H1 (cell line): Measurements from ENCODE around the gene EXOSC5. TPM values are rescaled to one million over a fixed set of nuclear protein-coding genes. Genes with fewer than 3 reads are reported as not detected.

Source experiments
- CTCF ChIA-PET: fragments of 300-600 bp; sonication (Branson Sonifier 250); formaldehyde crosslinking; loops from one replicate; lab custom pipeline; 2021; ENCODE audit not compliant: partially characterized antibody; lab: Charles Lee
- POLR2A ChIA-PET: fragments of 300-600 bp; sonication (Branson Sonifier 250); formaldehyde crosslinking; loops from one replicate; lab custom pipeline; 2021; ENCODE audit warnings: inconsistent platforms; ENCODE audit not compliant: partially characterized antibody; lab: Charles Lee
- DNase-seq, 2 experiments: peaks; one replicate each; pipeline versions ENCODE4 v3.0.0 to v3.0.0-alpha.2; 2010 to 2022; ENCODE audit warnings: low spot score in 2 of 2, low read depth in 1 of 2, mixed read lengths in 1 of 2
- FAIRE-seq: peaks from 2 replicates; lab custom pipeline; 2011; peaks lifted over from hg19 to GRCh38; lab: Jason Lieb, UNC
- H2AFZ ChIP-seq: 2 replicates; pipeline ENCODE4 v1.8.1; 2012; ENCODE audit warnings: low read length, inconsistent platforms
- H2AK5ac ChIP-seq: 2 replicates; pipeline ENCODE4 v1.6.1; 2013; ENCODE audit warnings: low read depth, low read length
- H2BK120ac ChIP-seq: replicated peaks from 2 replicates; pipeline ENCODE3; 2013; ENCODE audit warnings: low read depth, low read length, inconsistent platforms
- H2BK12ac ChIP-seq: 2 replicates; pipeline ENCODE4 v1.6.1; 2013; ENCODE audit warnings: low read depth, low read length
- H2BK15ac ChIP-seq: 2 replicates; pipeline ENCODE4 v1.6.1; 2013; ENCODE audit warnings: low read length
- H2BK20ac ChIP-seq: 2 replicates; pipeline ENCODE4 v1.6.1; 2013; ENCODE audit warnings: low read length
- H2BK5ac ChIP-seq: 2 replicates; pipeline ENCODE4 v1.6.1; 2013; ENCODE audit warnings: low read depth, low read length
- H3K14ac ChIP-seq: 2 replicates; pipeline ENCODE4 v1.6.1; 2013; ENCODE audit warnings: inconsistent platforms; ENCODE audit not compliant: insufficient read length
- H3K18ac ChIP-seq: 2 replicates; pipeline ENCODE4 v1.6.1; 2013; ENCODE audit warnings: low read length; ENCODE audit errors: extremely low read depth
- H3K23ac ChIP-seq: 2 replicates; pipeline ENCODE4 v1.6.1; 2013; ENCODE audit warnings: inconsistent platforms; ENCODE audit not compliant: insufficient read length
- H3K23me2 ChIP-seq: 2 replicates; pipeline ENCODE4 v1.6.1; 2013; ENCODE audit warnings: low read depth, low read length
- H3K27ac ChIP-seq: 2 replicates; pipeline ENCODE4 v1.6.1; 2011; ENCODE audit warnings: low read depth, low read length, inconsistent platforms
- H3K27me3 ChIP-seq, 4 experiments: replicated peaks in 1 of 4; 1 replicate in 1 of 4; 2 replicates in 3 of 4; pipeline versions ENCODE4 v1.6.1 to v1.8.1; 2011 to 2013; ENCODE audit warnings: low read length in 3 of 4, mild to moderate bottlenecking in 3 of 4, inconsistent platforms in 2 of 4, mixed read lengths in 2 of 4, moderate library complexity in 1 of 4; ENCODE audit not compliant: control insufficient read depth in 3 of 4, insufficient read depth in 3 of 4; ENCODE audit errors: extremely low read depth in 1 of 4
- H3K36me3 ChIP-seq, 4 experiments: 2 replicates each; pipeline versions ENCODE4 v1.6.1 to v1.8.1; 2011 to 2013; ENCODE audit warnings: mild to moderate bottlenecking in 4 of 4, low read length in 3 of 4, moderate library complexity in 2 of 4, control low read depth in 1 of 4, inconsistent platforms in 1 of 4; ENCODE audit not compliant: insufficient read depth in 4 of 4, control insufficient read depth in 2 of 4
- H3K4ac ChIP-seq: replicated peaks from 2 replicates; pipeline ENCODE3; 2013; ENCODE audit warnings: low read length, low read depth, mixed read lengths, inconsistent platforms; ENCODE audit not compliant: insufficient read length
- H3K4me1 ChIP-seq, 4 experiments: replicated peaks in 1 of 4; 1 replicate in 1 of 4; 2 replicates in 3 of 4; pipeline versions ENCODE4 v1.6.1 to v1.8.1; 2011 to 2013; ENCODE audit warnings: low read length in 3 of 4, inconsistent platforms in 2 of 4, mixed read lengths in 1 of 4; ENCODE audit not compliant: insufficient read depth in 4 of 4, control insufficient read depth in 3 of 4
- H3K4me2 ChIP-seq, 2 experiments: 2 replicates each; pipeline versions ENCODE4 v1.6.1 to v1.8.1; 2011 to 2013; ENCODE audit warnings: low read depth in 2 of 2, low read length in 2 of 2, control low read depth in 1 of 2, inconsistent platforms in 1 of 2, mild to moderate bottlenecking in 1 of 2; ENCODE audit not compliant: insufficient read depth in 1 of 2
- H3K4me3 ChIP-seq, 4 experiments: fragments of 200-600, 300-600 bp in 1 of 4; sonication (generic), shearing (Covaris generic), sonication (Bioruptor Twin) in 1 of 4; 2 replicates each; pipeline versions ENCODE4 v1.5.1 to v1.8.1; 2011 to 2016; ENCODE audit warnings: low read length in 4 of 4, low read depth in 3 of 4, control low read depth in 2 of 4, inconsistent platforms in 2 of 4, mild to moderate bottlenecking in 2 of 4, mixed read lengths in 1 of 4, moderate library complexity in 1 of 4; ENCODE audit not compliant: insufficient read depth in 2 of 4; ENCODE audit errors: extremely low read depth in 1 of 4
- H3K56ac ChIP-seq: replicated peaks from 2 replicates; pipeline ENCODE3; 2013; ENCODE audit warnings: low read depth, mild to moderate bottlenecking, mixed read lengths, low read length, inconsistent platforms; ENCODE audit not compliant: insufficient read length
- H3K79me1 ChIP-seq: 2 replicates; pipeline ENCODE4 v1.6.1; 2013; ENCODE audit warnings: low read depth, low read length, control low read depth
- H3K79me2 ChIP-seq, 2 experiments: 2 replicates each; pipeline versions ENCODE4 v1.6.1 to v1.8.1; 2012 to 2013; ENCODE audit warnings: low read length in 2 of 2, mild to moderate bottlenecking in 2 of 2, inconsistent platforms in 1 of 2; ENCODE audit not compliant: insufficient read depth in 2 of 2, control insufficient read depth in 1 of 2
- H3K9ac ChIP-seq, 4 experiments: replicated peaks in 1 of 4; 1 replicate in 1 of 4; 2 replicates in 3 of 4; pipeline versions ENCODE4 v1.6.1 to v1.8.1; 2011 to 2013; ENCODE audit warnings: low read depth in 3 of 4, low read length in 3 of 4, control low read depth in 2 of 4, mild to moderate bottlenecking in 2 of 4, moderate library complexity in 2 of 4, inconsistent platforms in 1 of 4; ENCODE audit errors: extremely low read depth in 1 of 4
- H3K9me3 ChIP-seq, 2 experiments: 2 replicates each; pipeline versions ENCODE4 v1.6.1 to v1.8.1; 2012 to 2013; ENCODE audit warnings: mild to moderate bottlenecking in 2 of 2, moderate library complexity in 2 of 2, control low read depth in 1 of 2, inconsistent platforms in 1 of 2, low read depth in 1 of 2, low read length in 1 of 2, mixed read lengths in 1 of 2; ENCODE audit not compliant: insufficient read depth in 2 of 2
- H4K20me1 ChIP-seq, 2 experiments: replicated peaks in 1 of 2; 2 replicates each; pipeline versions ENCODE3 to v1.8.1; 2011 to 2013; ENCODE audit warnings: inconsistent platforms in 2 of 2, low read length in 2 of 2, mild to moderate bottlenecking in 1 of 2; ENCODE audit not compliant: insufficient read depth in 2 of 2, control insufficient read depth in 1 of 2
- H4K5ac ChIP-seq: 2 replicates; pipeline ENCODE4 v1.6.1; 2013; ENCODE audit warnings: low read length, low read depth, mixed read lengths, inconsistent platforms; ENCODE audit not compliant: insufficient read length
- H4K8ac ChIP-seq: 2 replicates; pipeline ENCODE4 v1.8.0; 2013; ENCODE audit warnings: mild to moderate bottlenecking, moderate library complexity, low read length, inconsistent platforms; ENCODE audit not compliant: insufficient read depth; ENCODE audit errors: extremely low read depth
- H4K91ac ChIP-seq: replicated peaks from 2 replicates; pipeline ENCODE3; 2013; ENCODE audit warnings: low read length, mixed read lengths, inconsistent platforms; ENCODE audit not compliant: insufficient read length
- EZH2 ChIP-seq: fragments of 200-600 bp; sonication (generic); IDR thresholded peaks from 2 replicates; pipeline ENCODE4 v1.7.1; 2012; ENCODE audit warnings: low read depth, mild to moderate bottlenecking, moderate library complexity, low read length, inconsistent platforms; ENCODE audit not compliant: severe bottlenecking
- HDAC2 ChIP-seq, 2 experiments: fragments of 300-600 bp in 1 of 2; sonication (generic) in 1 of 2; IDR thresholded peaks; 2 replicates each; pipeline ENCODE4 v1.6.1; 2011 to 2012; ENCODE audit warnings: low read depth in 2 of 2, low read length in 2 of 2, mild to moderate bottlenecking in 2 of 2, moderate library complexity in 2 of 2, borderline replicate concordance in 1 of 2, inconsistent platforms in 1 of 2
- MAX ChIP-seq: IDR thresholded peaks from 2 replicates; pipeline ENCODE4 v1.6.1; 2012; ENCODE audit warnings: inconsistent platforms
- RXRA ChIP-seq: IDR thresholded peaks from 2 replicates; pipeline ENCODE4 v1.6.1; 2011; ENCODE audit warnings: low read depth, mild to moderate bottlenecking, low read length, moderate library complexity; ENCODE audit not compliant: insufficient read depth
- WGBS, 2 experiments: shearing (Covaris generic) in 1 of 2; methylation state at CpG; one replicate each; pipeline versions ENCODE4 v1.1.6 to v1.1.7; 2013 to 2015; ENCODE audit warnings: low lambda C conversion rate in 2 of 2, mixed read lengths in 2 of 2, inconsistent platforms in 1 of 2, low coverage in 1 of 2, missing lambda C conversion rate in 1 of 2; ENCODE audit not compliant: insufficient replicate concordance in 2 of 2, insufficient coverage in 1 of 2, insufficient read length in 1 of 2; ENCODE audit errors: extremely low coverage in 1 of 2, missing lambda C conversion rate in 1 of 2; 5-methylcytosine and 5-hydroxymethylcytosine counted together
- polyA plus RNA-seq, 7 experiments: library from polyadenylated mRNA; depleted of rRNA in 3 of 7; stranded (reverse) in 5 of 7; unstranded in 2 of 7; fragments of >200 nt in 5 of 7; fragments of 200-250 nt in 2 of 7; gene quantifications; 1 replicate in 5 of 7; 2 replicates in 1 of 7; 4 replicates in 1 of 7; pipeline versions ENCODE4 v1.2.1 to v1.2.3, GENCODE V29; 2011 to 2013; ENCODE audit warnings: missing spikeins in 2 of 7, mixed read lengths in 2 of 7
- total RNA-seq: library from RNA; stranded (reverse); fragmentation: NEBNext Ultra II Directional; extraction: Animal tissue kit (Norgen Biotek cat#: 25700); gene quantifications from 2 replicates; pipeline ENCODE4 v1.2.1, GENCODE V29; 2021

Gene EXOSC5
- total and polyA plus RNA-seq, 2 of the 8 experiments (the other 6 are each of a cell fraction or from before 2014, with no cell fraction given): 56.2 to 92.8 TPM

- CTCF ChIA-PET: interaction anchor here (0.7 to 3.0 kb wide), 6 partner anchors 15 to 565 kb away, joined by 3 to 11 read pairs (median 3); no protein-coding TSS in a partner anchor
- TF ChIP-seq MAX (no peak), EZH2 (no peak), HDAC2 (IDR thresholded peaks at IDR 0.05; ENCODE audit: borderline replicate concordance in 1 of 2, low read depth in 2 of 2, low read length in 2 of 2) (no peak), RXRA (no peak)
Observed at GRCh38 chr19:41371541-41371940, 25.6 kb downstream of the EXOSC5 start.

More at GRCh38 chr19:41371541-41371940, 25.6 kb downstream of the EXOSC5 start:
- H4K5ac ChIP-seq: no peak overlapping the region
- no peak overlapping the region for H2BK15ac ChIP-seq
- no peak overlapping the region for H2BK5ac ChIP-seq
- H3K79me1 ChIP-seq: no peaks in the 10 kb centered on the region; the same call in 1 of the 2 replicates
- H4K20me1 ChIP-seq: no peaks in the 10 kb centered on the region
- H3K36me3 ChIP-seq: no peaks in the 10 kb centered on the region
- H4K91ac ChIP-seq: no peak overlapping the region
- H3K4me1 ChIP-seq: peaks cover 0 to 2% (median under 1%) of the 10 kb centered on the region in 4 experiments; a peak in 1 of 7 replicates
- H3K79me2 ChIP-seq: no peaks in the 10 kb centered on the region
- no peak for FAIRE-seq
- no peak overlapping the region for H2BK12ac ChIP-seq
- peaks cover 4% of the 10 kb centered on the region; the same call in 1 of the 2 replicates for H3K23me2 ChIP-seq
- no peak overlapping the region for H2BK120ac ChIP-seq
- H3K14ac ChIP-seq: no peak overlapping the region
- no peak for DNase-seq
- no peak overlapping the region for H3K27ac ChIP-seq
- POLR2A ChIA-PET: no interaction called here
- H3K27me3 ChIP-seq: no peaks in the 10 kb centered on the region; a peak in 1 of 7 replicates
- H3K9me3 ChIP-seq: no peaks in the 10 kb centered on the region
- WGBS, 2 experiments: 89% methylated on average over 8 of the region's 8 CpGs; no CpG with 5 or more reads in 1 of the 2 experiments
- no peak overlapping the region for H4K8ac ChIP-seq
- no peak overlapping the region for H3K4ac ChIP-seq
- no peak overlapping the region for H3K18ac ChIP-seq
- H2BK20ac ChIP-seq: no peak overlapping the region
- H3K4me2 ChIP-seq: no peak overlapping the region
- no peak overlapping the region for H3K56ac ChIP-seq
- H2AFZ ChIP-seq: no peak overlapping the region
- no peak overlapping the region for H3K4me3 ChIP-seq
- H3K23ac ChIP-seq: no peak overlapping the region
- no peak overlapping the region for H3K9ac ChIP-seq
- no peak overlapping the region for H2AK5ac ChIP-seq
